K562 (cell line): ENCODE data around the gene PPP6R1.

ENCODE experiments used
- CHD7 ChIP-seq: fragments of 200-600 bp; sonication (generic); IDR thresholded peaks from one replicate; pipeline ENCODE4 v1.6.1; 2012; ENCODE audit warnings: mild to moderate bottlenecking, low read depth, low read length, inconsistent platforms
- CREM ChIP-seq: IDR thresholded peaks from 2 replicates; pipeline ENCODE4 v1.6.1; 2014; ENCODE audit warnings: antibody characterized with exemption, low read depth
- CTCF ChIP-seq, 3 experiments: IDR thresholded peaks in 2 of 3; conservative IDR thresholded peaks in 1 of 3; 2 replicates each; pipeline ENCODE4 v1.5.1; 2011 to 2012; ENCODE audit warnings: low read length in 3 of 3, mild to moderate bottlenecking in 3 of 3, control low read depth in 2 of 3, improper control_type of control experiment in 1 of 3, inconsistent platforms in 1 of 3, low read depth in 1 of 3, mixed read lengths in 1 of 3, moderate library complexity in 1 of 3; ENCODE audit not compliant: insufficient read depth in 2 of 3
- GABPA ChIP-seq: fragments of 200-800 bp; sonication (Bioruptor generic); conservative IDR thresholded peaks from 2 replicates; pipeline ENCODE4 v1.6.1; 2016; ENCODE audit warnings: low read depth, missing genetic modification characterization, missing compliant biosample characterization
- NCOA2 ChIP-seq, 2 experiments: fragments of 450-650 bp; IDR thresholded peaks; 2 replicates each; pipeline ENCODE4 v1.6.1; 2018; ENCODE audit warnings: mild to moderate bottlenecking in 2 of 2, moderate library complexity in 1 of 2; ENCODE audit not compliant: partially characterized antibody in 2 of 2
- PHF8 ChIP-seq: fragments of 200-600 bp; sonication (generic); IDR thresholded peaks from 2 replicates; pipeline ENCODE4 v1.6.1; 2012; ENCODE audit warnings: mixed run types, mild to moderate bottlenecking, inconsistent platforms, low read length, moderate library complexity, borderline replicate concordance
- POLR2A ChIP-seq: fragments of 450-650 bp; conservative IDR thresholded peaks from 2 replicates; pipeline ENCODE4 v1.6.1; 2016
- POLR2G ChIP-seq: fragments of 200-400 bp; formaldehyde crosslinking; IDR thresholded peaks from 2 replicates; pipeline ENCODE4 v1.6.1; 2017; ENCODE audit warnings: low read depth, mild to moderate bottlenecking, antibody characterized with exemption, low read length, moderate library complexity
- RAD21 ChIP-seq, 2 experiments: fragments of 250-450 bp in 1 of 2; fragments of 450-650 bp in 1 of 2; sonication (Bioruptor Pico) in 1 of 2; formaldehyde crosslinking in 1 of 2; IDR thresholded peaks in 1 of 2; conservative IDR thresholded peaks in 1 of 2; 2 replicates each; pipeline versions ENCODE4 v1.4.0 to v1.8.0; 2020 to 2022; ENCODE audit warnings: mild to moderate bottlenecking in 2 of 2, moderate library complexity in 1 of 2
- SIN3A ChIP-seq, 2 experiments: fragments of 150-350 bp in 1 of 2; IDR thresholded peaks; 2 replicates each; pipeline ENCODE4 v1.6.1; 2011 to 2016; ENCODE audit warnings: borderline replicate concordance in 2 of 2, low read depth in 2 of 2, low read length in 2 of 2, mild to moderate bottlenecking in 2 of 2, moderate library complexity in 2 of 2; ENCODE audit not compliant: control insufficient read depth in 1 of 2
- TFAP4 ChIP-seq: sonication (generic); formaldehyde crosslinking; IDR thresholded peaks from 2 replicates; pipeline ENCODE4 v1.8.0; 2022; ENCODE audit warnings: missing genetic modification reagents, mild to moderate bottlenecking, moderate library complexity, borderline replicate concordance
- U2AF1 ChIP-seq: fragments of 200-400 bp; formaldehyde crosslinking; optimal IDR thresholded peaks from 2 replicates; pipeline ENCODE3; 2017; ENCODE audit warnings: mild to moderate bottlenecking, low read depth, low read length, moderate library complexity
- ZEB2 ChIP-seq: fragments of 450-650 bp; IDR thresholded peaks from 2 replicates; pipeline ENCODE4 v1.6.1; 2016

GRCh38 chr19:55303477-55303876 is 44.7 kb upstream of the PPP6R1 start:
- TF ChIP-seq CTCF (IDR thresholded peaks at IDR 0.05 in 2 of 3, conservative IDR thresholded peaks at IDR 0.05 in 1 of 3; ENCODE audit: insufficient read depth in 2 of 3, low read depth in 1 of 3, low read length in 3 of 3) = no peak
- no peak for TF ChIP-seq CREM
- TF ChIP-seq GABPA (tag) = no peak
- no peak for TF ChIP-seq CHD7
- TF ChIP-seq TFAP4 (CRISPR knock-in tag) = no peak
- TF ChIP-seq U2AF1 = no peak
- no peak for TF ChIP-seq POLR2G
- no peak for TF ChIP-seq RAD21 (CRISPR knock-in tag; conservative IDR thresholded peaks at IDR 0.05 in 1 of 2, IDR thresholded peaks at IDR 0.05 in 1 of 2)
- TF ChIP-seq PHF8 = no peak
- no peak for TF ChIP-seq POLR2A
- no peak for TF ChIP-seq SIN3A (IDR thresholded peaks at IDR 0.05; ENCODE audit: borderline replicate concordance in 2 of 2, control insufficient read depth in 1 of 2, low read depth in 2 of 2, low read length in 2 of 2)
- no peak for TF ChIP-seq NCOA2 (IDR thresholded peaks at IDR 0.05; ENCODE audit: partially characterized antibody in 2 of 2)
- no peak for TF ChIP-seq ZEB2
